HG03196 (cell line): ENCODE measurements around the gene SMIM35.

Source experiments
- ATAC-seq: cut with Tn5 transposase; IDR thresholded peaks from one replicate; pipeline ENCODE4 v1.9.1; 2021; ENCODE audit not compliant: unreplicated experiment

SMIM35 gene

GRCh38 chr11:118005224-118006152, 81.3 kb downstream of the SMIM35 start:
- no peak for ATAC-seq

- no peak for ATAC-seq
Observed at GRCh38 chr11:118004543-118005223, 82.1 kb downstream of the SMIM35 start.

DNA sequence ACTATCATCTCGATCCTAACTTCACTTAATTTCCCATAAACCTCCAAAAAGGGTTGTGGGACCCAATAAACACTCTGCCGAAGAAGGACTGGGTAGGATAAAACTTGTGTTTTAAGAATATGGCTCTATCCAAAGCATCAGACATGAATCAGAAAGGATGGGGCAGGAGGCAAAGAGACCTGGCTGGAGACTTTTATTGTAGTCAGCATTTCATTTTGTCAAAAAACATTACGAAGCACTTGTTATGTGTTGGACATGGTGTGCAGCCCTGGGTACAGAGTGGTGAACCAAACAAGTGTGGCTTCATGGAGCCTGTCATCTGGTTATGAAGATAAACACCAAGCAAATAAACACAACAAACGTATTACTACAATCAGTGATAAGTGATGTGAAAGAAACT, 83.3 kb downstream of the SMIM35 start:
- no peak for ATAC-seq

DNA sequence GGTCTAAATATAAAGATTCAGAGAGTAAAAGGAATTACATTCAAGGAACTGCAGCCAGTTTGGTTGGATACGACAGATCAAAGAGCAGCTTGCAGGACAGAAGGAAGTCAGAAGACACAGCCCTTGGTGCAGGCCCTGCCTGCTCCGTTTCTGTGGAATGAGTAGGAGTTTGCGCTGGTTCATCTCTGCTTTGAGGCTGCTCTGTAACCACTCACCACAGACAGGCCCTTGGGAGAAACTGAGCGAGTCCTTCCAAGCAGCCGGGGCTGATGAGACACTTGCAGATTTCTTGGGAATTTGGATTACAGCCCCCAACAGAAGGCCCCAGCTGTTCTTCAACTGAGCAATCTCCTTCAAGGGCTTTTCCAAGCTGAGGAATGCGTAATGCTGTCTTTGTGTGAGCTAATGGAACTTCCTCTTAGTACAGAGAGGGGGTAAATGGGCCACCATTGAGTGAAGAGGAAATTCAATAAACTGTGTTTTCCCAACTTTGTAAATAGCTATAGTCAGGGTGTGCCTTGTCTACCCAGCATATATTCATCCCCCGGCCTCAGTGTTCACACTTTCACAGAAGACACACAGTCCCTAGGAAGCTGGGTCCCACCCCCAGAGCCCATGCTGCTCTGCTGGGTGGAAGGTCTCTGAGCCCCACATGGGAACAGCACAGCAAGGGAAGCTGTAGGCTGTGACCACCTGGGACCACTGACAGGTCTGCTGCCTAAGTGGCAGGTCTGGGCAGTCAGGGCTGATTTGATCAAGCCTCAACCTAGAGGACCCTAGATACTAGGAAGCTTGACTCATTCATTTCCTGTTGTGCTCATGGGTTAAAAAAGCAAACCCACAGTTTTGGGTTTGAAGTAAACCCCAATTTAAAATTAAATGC, 84.0 kb downstream of the SMIM35 start:
- ATAC-seq = no peak

DNA sequence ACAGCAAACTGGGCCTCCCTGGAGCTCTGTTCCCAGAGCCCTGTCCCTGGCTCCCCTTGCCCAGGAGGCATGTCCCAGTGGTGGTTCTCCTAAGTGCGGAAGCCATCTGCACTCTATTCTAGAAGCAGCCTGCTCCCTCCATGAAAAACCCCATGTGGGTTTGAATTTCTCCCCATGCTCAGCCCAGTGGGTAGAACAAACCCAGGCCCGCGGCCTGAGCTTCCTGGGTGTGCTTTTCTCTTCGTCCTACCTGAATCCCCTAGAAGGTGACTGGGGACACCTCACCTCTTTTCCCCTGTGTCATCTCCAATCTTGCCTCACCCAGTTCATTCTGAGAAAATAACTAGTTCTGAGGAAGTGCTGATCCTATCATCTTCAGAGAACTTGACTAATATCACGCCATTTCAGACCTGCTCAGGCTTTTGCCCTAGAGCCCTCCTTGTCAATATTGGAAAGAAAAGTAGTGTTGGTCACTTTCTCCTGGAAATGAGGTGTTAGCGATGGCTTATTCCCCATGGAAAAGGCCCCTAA, 84.7 kb downstream of the SMIM35 start:
- ATAC-seq = no peak

- ATAC-seq = no peak
Observed at GRCh38 chr11:118001494-118001971, 85.2 kb downstream of the SMIM35 start.

- ATAC-seq = no peak
Observed at GRCh38 chr11:118000850-118001228, 85.9 kb downstream of the SMIM35 start.

GRCh38 chr11:118000067-118000849, 86.5 kb downstream of the SMIM35 start:
- no peak for ATAC-seq

DNA sequence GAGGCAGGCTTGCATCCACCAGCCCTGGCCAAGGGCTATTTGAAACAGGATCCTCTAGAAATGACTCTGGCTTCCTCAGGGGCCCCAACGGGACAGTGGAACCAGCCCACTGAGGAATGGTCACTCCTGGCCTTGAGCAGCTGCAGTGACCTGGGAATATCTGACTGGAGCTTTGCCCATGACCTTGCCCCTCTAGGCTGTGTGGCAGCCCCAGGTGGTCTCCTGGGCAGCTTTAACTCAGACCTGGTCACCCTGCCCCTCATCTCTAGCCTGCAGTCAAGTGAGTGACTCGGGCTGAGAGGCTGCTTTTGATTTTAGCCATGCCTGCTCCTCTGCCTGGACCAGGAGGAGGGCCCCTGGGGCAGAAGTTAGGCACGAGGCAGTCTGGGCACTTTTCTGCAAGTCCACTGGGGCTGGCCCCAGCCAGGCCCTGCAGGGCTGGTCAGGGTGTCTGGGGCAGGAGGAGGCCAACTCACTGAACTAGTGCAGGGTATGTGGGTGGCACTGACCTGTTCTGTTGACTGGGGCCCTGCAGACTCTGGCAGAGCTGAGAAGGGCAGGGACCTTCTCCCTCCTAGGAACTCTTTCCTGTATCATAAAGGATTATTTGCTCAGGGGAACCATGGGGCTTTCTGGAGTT, 87.3 kb downstream of the SMIM35 start:
- ATAC-seq = no peak

- ATAC-seq = no peak
Observed at GRCh38 chr11:117998664-117999353, 88.0 kb downstream of the SMIM35 start.

DNA sequence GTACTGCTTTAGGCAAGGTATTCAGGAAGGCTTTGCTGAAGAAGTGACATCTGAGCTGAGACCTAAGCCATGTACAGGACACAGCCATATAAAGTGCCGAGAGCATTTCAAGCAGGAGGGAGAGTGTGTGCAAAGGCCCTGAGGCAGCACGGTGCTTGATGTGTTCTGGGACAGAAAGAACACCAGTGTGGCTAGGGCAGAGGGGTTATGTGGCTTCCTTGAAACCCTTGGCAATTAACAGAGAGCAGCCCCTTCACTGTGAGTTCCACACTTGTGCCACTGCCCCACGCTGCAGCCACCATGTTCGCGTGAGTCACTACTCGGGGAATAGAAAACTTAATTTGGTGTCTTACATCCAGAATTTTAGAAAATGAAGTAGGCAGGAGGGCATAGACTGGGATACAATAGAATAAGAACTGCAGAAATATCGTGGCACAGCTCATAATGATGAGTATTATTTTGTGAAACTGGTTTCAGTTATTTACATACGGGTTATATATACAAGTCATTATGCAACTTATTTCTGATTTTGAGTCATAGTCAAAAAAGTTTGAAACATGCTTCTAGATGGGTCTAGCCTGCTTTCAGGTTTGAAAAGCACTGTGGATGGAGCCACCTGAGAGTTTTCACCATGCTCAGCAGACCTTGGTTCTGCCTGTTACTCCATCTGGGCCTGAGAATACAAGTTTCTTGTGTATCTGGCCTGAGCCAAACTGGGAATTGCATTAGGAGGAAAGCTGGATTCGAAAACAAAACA, 88.8 kb downstream of the SMIM35 start:
- ATAC-seq = peak; percentile 49

DNA sequence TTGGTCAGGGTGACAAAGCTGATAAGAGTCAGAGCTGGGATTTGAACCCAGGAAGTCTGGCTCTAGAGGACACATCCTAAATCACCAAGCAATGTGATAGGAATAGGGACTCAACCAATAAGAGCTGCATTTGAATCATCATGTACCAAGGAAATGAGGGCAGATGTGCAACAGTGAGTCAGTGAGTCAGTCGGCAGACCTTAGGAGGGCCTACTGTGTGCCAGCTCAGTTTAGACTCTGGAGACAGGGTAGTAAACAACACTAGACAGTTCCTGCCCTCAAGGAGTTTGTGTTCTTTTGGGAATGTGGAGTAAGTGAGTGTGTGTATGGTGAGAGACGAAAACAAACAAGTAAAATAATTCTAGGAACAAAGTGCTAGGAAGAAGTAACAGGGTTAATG, 89.4 kb downstream of the SMIM35 start:
- ATAC-seq = no peak

DNA sequence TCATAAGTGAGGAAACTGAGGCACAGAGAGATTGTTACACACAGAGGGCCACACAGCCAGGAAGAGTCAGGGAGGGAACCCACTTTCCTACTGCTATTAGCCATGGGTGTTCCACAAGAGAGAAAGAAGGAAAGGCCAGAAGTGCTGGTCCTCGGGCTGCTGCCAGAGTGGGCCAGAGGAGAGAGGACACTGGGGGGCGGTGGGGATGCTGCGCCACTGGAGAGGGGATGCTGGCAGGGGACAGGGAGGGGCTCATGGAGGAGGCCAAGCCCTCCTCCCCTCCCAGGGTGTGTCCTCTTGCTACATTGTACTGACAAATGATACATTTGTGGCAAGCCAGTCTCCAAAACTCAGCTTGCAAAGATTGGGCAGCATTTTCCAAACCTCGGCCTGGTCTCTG, 90.7 kb downstream of the SMIM35 start:
- no peak for ATAC-seq

- no peak for ATAC-seq
Observed at GRCh38 chr11:117995472-117995871, 91.3 kb downstream of the SMIM35 start.

DNA sequence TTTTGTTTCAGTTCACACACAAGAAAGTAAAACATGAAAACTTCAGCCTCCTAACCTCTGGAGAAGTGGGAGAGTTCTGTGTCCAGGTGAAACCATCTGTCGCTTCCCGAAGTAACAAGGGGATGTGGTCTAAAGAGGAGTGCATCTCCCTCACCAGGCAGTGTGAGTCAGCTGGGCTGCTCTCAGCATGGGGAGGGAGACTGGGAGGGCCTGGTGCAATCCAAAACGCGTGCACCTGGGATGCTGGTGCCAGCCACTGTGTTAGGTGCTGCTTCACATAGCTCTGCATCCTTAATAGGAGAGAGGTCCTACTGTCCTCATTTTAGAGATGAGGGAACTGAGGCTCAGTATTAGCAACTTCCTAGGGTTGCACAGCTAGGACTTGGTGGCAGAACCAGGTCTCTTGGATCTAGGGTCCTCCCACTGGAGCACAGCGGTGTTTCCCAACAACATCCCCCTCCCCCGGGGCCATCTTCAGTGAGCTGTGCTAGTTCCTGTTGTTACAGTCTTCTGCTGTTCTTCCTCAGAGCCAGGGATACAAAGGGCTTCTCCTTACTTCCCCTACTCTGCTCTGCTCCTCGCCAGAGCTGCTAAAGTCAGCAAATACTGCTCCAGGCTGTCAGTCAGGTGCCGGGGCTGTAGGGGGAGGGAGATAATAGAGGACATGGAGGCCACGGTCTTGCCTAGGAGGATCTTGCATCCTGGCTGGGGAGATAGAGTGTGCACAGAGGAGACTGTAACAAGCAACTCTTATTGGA, 92.6 kb downstream of the SMIM35 start:
- ATAC-seq = no peak

GRCh38 chr11:117992620-117993019, 94.1 kb downstream of the SMIM35 start:
- no peak for ATAC-seq

GRCh38 chr11:117992136-117992535, 94.6 kb downstream of the SMIM35 start:
- no peak for ATAC-seq
